Right cardiac atrium (tissue), 5 donors: ENCODE data around the gene MISP3. TPM values are rescaled to one million over a fixed set of nuclear protein-coding genes. Genes with fewer than 3 reads are reported as not detected.

Experiments used
- ATAC-seq, 2 donors: fragments of 200-7000 bp; cut with Tn5 transposase; one replicate each; pipeline versions ENCODE4 v1.8.0 to v1.9.1; 2020; ENCODE audit warnings: moderate library complexity in 2 of 2, mild to moderate bottlenecking in 1 of 2
- DNase-seq, 3 donors: peaks; one replicate each; pipeline ENCODE4 v3.0.0-alpha.2; 2020
- H3K27ac ChIP-seq: one replicate; pipeline ENCODE4 v1.5.1; 2013; ENCODE audit warnings: mild to moderate bottlenecking, low read length, control low read depth, moderate library complexity
- H3K27me3 ChIP-seq: one replicate; pipeline ENCODE4 v1.6.1; 2013; ENCODE audit not compliant: control insufficient read depth, insufficient read depth
- H3K4me1 ChIP-seq: one replicate; pipeline ENCODE4 v1.6.1; 2013; ENCODE audit warnings: low read length; ENCODE audit not compliant: control insufficient read depth, insufficient read depth
- H3K4me3 ChIP-seq: one replicate; pipeline ENCODE4 v1.5.1; 2013; ENCODE audit warnings: low read length, control low read depth
- H3K9me3 ChIP-seq: one replicate; pipeline ENCODE4 v1.6.1; 2013; ENCODE audit warnings: low read length; ENCODE audit not compliant: control insufficient read depth
- WGBS: extraction: QIAGEN DNeasy Blood & Tissue Kit; methylation state at CpG from one replicate; pipeline ENCODE4 v1.1.7; 2013; 5-methylcytosine and 5-hydroxymethylcytosine counted together
- intact Hi-C, 4 donors: fragments of 100-400 bp; cut with DNase I; formaldehyde crosslinking; loops; one replicate each; pipeline versions ENCODE4 v1.11.0 to v1.14.0; 2022 to 2023
- polyA plus RNA-seq: library from polyadenylated mRNA; stranded (reverse); fragments of 200-250 nt; gene quantifications from one replicate; pipeline ENCODE4 v1.2.3, GENCODE V29; 2013
- total RNA-seq, 4 donors: library from RNA; stranded (reverse); fragmentation: NEBNext Ultra II Directional; extraction: Animal tissue kit (Norgen Biotek cat#: 25700); gene quantifications; one replicate each; pipeline ENCODE4 v1.2.1, GENCODE V29; 2021
- donor health status: healthy with polysubstance abuse.
- donor health status: DM: no; HTN: yes; CAD: no.
- donor health status: DM: no; HTN: no; CAD: no.
- donor health status: DM: no; HTN: yes; CAD: no; lungs with severe emphysema.
- donor health status: DM: yes; HTN: yes; CAD: no.

The MISP3 gene
- total and polyA plus RNA-seq, 5 donors = 6.4 to 11.1 (median 9.4) TPM

GRCh38 chr19:14082675-14082960 lies 10.0 kb downstream of the MISP3 start:
- no peak overlapping the region for H3K4me3 ChIP-seq

GRCh38 chr19:14085309-14085995 lies 12.9 kb downstream of the MISP3 start, which contains the start of gene C19orf67:
Gene C19orf67 (minus strand): TSS chr19:14085783. CDS start chr19:14085627, 156 bp downstream.
- Histone ChIP-seq H3K27ac (no peak within 1 kb of the TSS), H3K4me3 (no peak within 1 kb of the TSS), H3K27me3 (no peaks in the 10 kb centered on the region), H3K4me1 (peaks cover 4% of the 10 kb centered on the region), H3K9me3 (no peaks in the 10 kb centered on the region)
- peak in 1 of 3 donors; percentile 72 for DNase-seq
- no peak for ATAC-seq
- intact Hi-C loops = no loop called here
- 65% methylated on average over 54 of the region's 54 CpGs for WGBS

More at GRCh38 chr19:14082675-14082960, 10.0 kb downstream of the MISP3 start:
- Histone ChIP-seq H3K4me1 (peaks cover 4% of the 10 kb centered on the region), H3K27me3 (no peaks in the 10 kb centered on the region), H3K9me3 (no peaks in the 10 kb centered on the region), H3K27ac (no peak overlapping the region)
- no peak for ATAC-seq
- no peak for DNase-seq
- intact Hi-C loops = loop anchor here in 1 of 4 donors (5.0 kb wide), 1 partner anchor 35 kb away; the partner anchor contains the start of gene PRKACA
- WGBS = 82% methylated on average over 1 of the region's 1 CpG

- H3K27ac ChIP-seq = no peak overlapping the region
- no peaks in the 10 kb centered on the region for H3K9me3 ChIP-seq
- peaks cover 4% of the 10 kb centered on the region for H3K4me1 ChIP-seq
- WGBS = 87% methylated on average over 5 of the region's 5 CpGs
- DNase-seq (no peak), ATAC-seq (no peak)
- no peaks in the 10 kb centered on the region for H3K27me3 ChIP-seq
- no peak overlapping the region for H3K4me3 ChIP-seq
- intact Hi-C loops = no loop called here
These were observed 13.5 kb downstream of the MISP3 start for GRCh38 chr19:14086098-14086497.

GRCh38 chr19:14088634-14089411 lies 16.2 kb downstream of the MISP3 start:
- no peaks in the 10 kb centered on the region for H3K9me3 ChIP-seq
- H3K4me1 ChIP-seq = no peaks in the 10 kb centered on the region
- DNase-seq = peak in 1 of 3 donors; percentile 63
- H3K4me3 ChIP-seq = no peak overlapping the region
- intact Hi-C loops = no loop called here
- no peak overlapping the region for H3K27ac ChIP-seq
- no peaks in the 10 kb centered on the region for H3K27me3 ChIP-seq
- 87% methylated on average over 30 of the region's 30 CpGs for WGBS
- no peak for ATAC-seq

GRCh38 chr19:14089412-14089661 lies 16.8 kb downstream of the MISP3 start:
- Histone ChIP-seq H3K27me3 (no peaks in the 10 kb centered on the region), H3K9me3 (no peaks in the 10 kb centered on the region), H3K4me3 (peak overlapping the region; percentile 97), H3K4me1 (no peaks in the 10 kb centered on the region), H3K27ac (no peak overlapping the region)
- intact Hi-C loops = no loop called here
- ATAC-seq (no peak), DNase-seq (no peak)
- WGBS = 12% methylated on average over 16 of the region's 16 CpGs

GRCh38 chr19:14089662-14090508 lies 17.3 kb downstream of the MISP3 start:
- peak overlapping the region; percentile 95 for H3K27ac ChIP-seq
- peak overlapping the region; percentile 97 for H3K4me3 ChIP-seq
- under 1% methylated on average over 141 of the region's 142 CpGs for WGBS
- no peaks in the 10 kb centered on the region for H3K9me3 ChIP-seq
- H3K4me1 ChIP-seq = no peaks in the 10 kb centered on the region
- intact Hi-C loops = no loop called here
- peak; percentile 71 to 86 (median 82) for DNase-seq
- ATAC-seq = peak in 1 of 2 donors; percentile 5
- H3K27me3 ChIP-seq = no peaks in the 10 kb centered on the region

GRCh38 chr19:14090509-14091080 lies 18.0 kb downstream of the MISP3 start, which contains the start of gene SAMD1:
Gene SAMD1 (minus strand): TSS chr19:14090751.
- intact Hi-C loops = no loop called here
- peak within 1 kb of the TSS; percentile 96 for H3K27ac ChIP-seq
- DNase-seq = peak; percentile 94 to 98 (median 97)
- ATAC-seq = peak; percentile 62 to 81
- under 1% methylated on average over 50 of the region's 65 CpGs for WGBS
- H3K27me3 ChIP-seq = no peaks in the 10 kb centered on the region
- H3K9me3 ChIP-seq = no peaks in the 10 kb centered on the region
- peak within 1 kb of the TSS; percentile 97 for H3K4me3 ChIP-seq
- no peaks in the 10 kb centered on the region for H3K4me1 ChIP-seq

- H3K4me1 ChIP-seq = no peaks in the 10 kb centered on the region
- DNase-seq (peak in 2 of 3 donors; percentile 64 to 81), ATAC-seq (peak; percentile 82 to 87)
- under 1% methylated on average over 72 of the region's 72 CpGs for WGBS
- H3K4me3 ChIP-seq = peak overlapping the region; percentile 97
- intact Hi-C loops = no loop called here
- H3K27me3 ChIP-seq = no peaks in the 10 kb centered on the region
- peak overlapping the region; percentile 96 for H3K27ac ChIP-seq
- H3K9me3 ChIP-seq = no peaks in the 10 kb centered on the region
These were observed 18.7 kb downstream of the MISP3 start for GRCh38 chr19:14091081-14091812.

- DNase-seq = peak in 1 of 3 donors; percentile 80
These were observed 19.4 kb downstream of the MISP3 start for GRCh38 chr19:14091813-14092462.

More at GRCh38 chr19:14091813-14092462, 19.4 kb downstream of the MISP3 start:
- Histone ChIP-seq H3K4me1 (no peaks in the 10 kb centered on the region), H3K27me3 (no peaks in the 10 kb centered on the region), H3K4me3 (peak overlapping the region; percentile 97), H3K27ac (peak overlapping the region; percentile 18), H3K9me3 (no peaks in the 10 kb centered on the region)
- peak; percentile 2 to 10 for ATAC-seq
- intact Hi-C loops = no loop called here
- WGBS = 21% methylated on average over 15 of the region's 15 CpGs
